SK-N-SH (cell line): ENCODE measurements around the gene APOM. TPM values are rescaled to one million over a fixed set of nuclear protein-coding genes. Genes with fewer than 3 reads are reported as not detected.

ENCODE experiments used
- CTCF ChIA-PET: fragments of 300-600, 350-600 bp; formaldehyde crosslinking; extraction: SDS; loops from one replicate; lab custom pipeline; 2021; lab: Yijun Ruan, JAX
- POLR2A ChIA-PET: fragments of 350-600 bp; sonication (Branson Sonifier 250); formaldehyde crosslinking; extraction: SDS; loops from one replicate; lab custom pipeline; 2020; ENCODE audit warnings: antibody characterized with exemption, inconsistent platforms; lab: Yijun Ruan, JAX
- DNase-seq: peaks from one replicate; pipeline ENCODE4 v3.0.0; 2012
- H2AFZ ChIP-seq: fragments of 200-600 bp; sonication (generic); 2 replicates; pipeline ENCODE4 v1.8.1; 2016; ENCODE audit warnings: antibody characterized with exemption, mild to moderate bottlenecking, low read depth
- H3F3A ChIP-seq: fragments of 200-600 bp; sonication (generic); replicated peaks from 2 replicates; pipeline ENCODE3; 2016; ENCODE audit warnings: antibody characterized with exemption, mild to moderate bottlenecking; ENCODE audit not compliant: insufficient read depth
- H3K27ac ChIP-seq, 2 experiments: fragments of 200-500 bp in 1 of 2; fragments of 200-600 bp in 1 of 2; sonication (Bioruptor generic) in 1 of 2; sonication (generic), shearing (Covaris generic) in 1 of 2; 2 replicates each; pipeline versions ENCODE4 v1.5.1 to v1.6.1; 2014 to 2016; ENCODE audit warnings: low read depth in 2 of 2, inconsistent platforms in 1 of 2, low read length in 1 of 2, mild to moderate bottlenecking in 1 of 2, mixed read lengths in 1 of 2
- H3K27me3 ChIP-seq: fragments of 200-600 bp; sonication (generic), shearing (Covaris generic); 2 replicates; pipeline ENCODE4 v1.6.1; 2016; ENCODE audit warnings: mixed run types; ENCODE audit not compliant: insufficient read depth
- H3K36me3 ChIP-seq, 2 experiments: fragments of 200-500 bp in 1 of 2; fragments of 200-600 bp in 1 of 2; sonication (Bioruptor generic) in 1 of 2; sonication (generic) in 1 of 2; replicated peaks in 1 of 2; 2 replicates each; pipeline versions ENCODE3 to v1.5.1; 2014 to 2016; ENCODE audit warnings: low read length in 1 of 2, mild to moderate bottlenecking in 1 of 2; ENCODE audit not compliant: insufficient read depth in 2 of 2, control insufficient read depth in 1 of 2
- H3K4me1 ChIP-seq, 2 experiments: fragments of 200-500 bp in 1 of 2; fragments of 200-600 bp in 1 of 2; sonication (Bioruptor generic) in 1 of 2; sonication (generic), shearing (Covaris generic) in 1 of 2; 2 replicates each; pipeline versions ENCODE4 v1.5.1 to v1.6.1; 2014 to 2016; ENCODE audit warnings: low read depth in 1 of 2, low read length in 1 of 2, mixed run types in 1 of 2; ENCODE audit not compliant: insufficient read depth in 2 of 2, control insufficient read depth in 1 of 2
- H3K4me2 ChIP-seq: fragments of 200-600 bp; sonication (generic), shearing (Covaris generic); 2 replicates; pipeline ENCODE4 v1.6.1; 2017; ENCODE audit warnings: mixed run types
- H3K4me3 ChIP-seq, 2 experiments: fragments of 200-500 bp in 1 of 2; fragments of 200-600 bp in 1 of 2; sonication (Bioruptor generic) in 1 of 2; sonication (generic), shearing (Covaris generic) in 1 of 2; 2 replicates each; pipeline versions ENCODE4 v1.5.1 to v1.8.1; 2014 to 2016; ENCODE audit warnings: low read depth in 2 of 2, inconsistent platforms in 1 of 2, low read length in 1 of 2, mild to moderate bottlenecking in 1 of 2, mixed read lengths in 1 of 2, moderate library complexity in 1 of 2
- H3K79me2 ChIP-seq: fragments of 200-600 bp; sonication (generic); 2 replicates; pipeline ENCODE4 v1.8.1; 2017; ENCODE audit warnings: mild to moderate bottlenecking; ENCODE audit not compliant: insufficient read depth
- H3K9ac ChIP-seq: fragments of 200-600 bp; sonication (generic); 2 replicates; pipeline ENCODE4 v1.6.1; 2017; ENCODE audit warnings: mixed run types
- H3K9me2 ChIP-seq: fragments of 200-600 bp; sonication (generic); 2 replicates; pipeline ENCODE4 v1.6.1; 2017; ENCODE audit warnings: mixed run types
- H3K9me3 ChIP-seq: fragments of 200-600 bp; sonication (generic); 2 replicates; pipeline ENCODE4 v1.6.1; 2017; ENCODE audit warnings: mixed run types, mild to moderate bottlenecking, moderate library complexity
- H4K20me1 ChIP-seq: fragments of 200-600 bp; sonication (generic); 2 replicates; pipeline ENCODE4 v1.6.1; 2017; ENCODE audit warnings: mild to moderate bottlenecking, mixed run types; ENCODE audit not compliant: insufficient read depth
- FOXJ3 ChIP-seq: sonication (generic); formaldehyde crosslinking; IDR thresholded peaks from 2 replicates; pipeline ENCODE4 v1.5.1; 2020; ENCODE audit warnings: mild to moderate bottlenecking, missing genetic modification reagents
- GABPA ChIP-seq: IDR thresholded peaks from 2 replicates; pipeline ENCODE4 v1.4.0; 2012; ENCODE audit warnings: low read depth, mild to moderate bottlenecking
- GATA2 ChIP-seq: sonication (generic); formaldehyde crosslinking; IDR thresholded peaks from 2 replicates; pipeline ENCODE4 v1.5.0; 2020; ENCODE audit warnings: mild to moderate bottlenecking, missing genetic modification reagents
- JUND ChIP-seq: IDR thresholded peaks from 2 replicates; pipeline ENCODE4 v1.4.0; 2012
- NRF1 ChIP-seq: IDR thresholded peaks from 2 replicates; pipeline ENCODE4 v1.6.1; 2012; ENCODE audit warnings: low read depth, mild to moderate bottlenecking, low read length
- PBX3 ChIP-seq: IDR thresholded peaks from 2 replicates; pipeline ENCODE4; 2012
- POLR2AphosphoS5 ChIP-seq: IDR thresholded peaks from 2 replicates; pipeline ENCODE4 v1.6.1; 2012; ENCODE audit warnings: low read depth, low read length
- RCOR1 ChIP-seq: fragments of 150-350 bp; IDR thresholded peaks from 2 replicates; pipeline ENCODE4 v1.6.1; 2017; ENCODE audit warnings: antibody characterized with exemption, low read length
- REST ChIP-seq: IDR thresholded peaks from 2 replicates; pipeline ENCODE4 v1.6.1; 2012; ENCODE audit warnings: mild to moderate bottlenecking, low read depth, low read length, moderate library complexity
- RFX5 ChIP-seq: IDR thresholded peaks from 2 replicates; pipeline ENCODE4 v1.6.1; 2012; ENCODE audit warnings: mild to moderate bottlenecking, improper control_type of control experiment, low read length
- RXRA ChIP-seq: IDR thresholded peaks from 2 replicates; pipeline ENCODE4 v1.4.0; 2012; ENCODE audit warnings: low read depth, mild to moderate bottlenecking, borderline replicate concordance
- SIN3A ChIP-seq: IDR thresholded peaks from 2 replicates; pipeline ENCODE4 v1.6.1; 2012; ENCODE audit warnings: low read depth, mild to moderate bottlenecking, low read length, moderate library complexity, borderline replicate concordance
- YY1 ChIP-seq: IDR thresholded peaks from 2 replicates; pipeline ENCODE4 v1.4.0; 2012; ENCODE audit warnings: low read depth, mild to moderate bottlenecking
- WGBS: methylation state at CpG from one replicate; pipeline ENCODE4 v1.1.6; 2017; ENCODE audit warnings: low lambda C conversion rate; 5-methylcytosine and 5-hydroxymethylcytosine counted together
- polyA plus RNA-seq, 3 experiments: library from polyadenylated mRNA; depleted of rRNA; stranded (reverse); fragments of >200 nt; gene quantifications; 2 replicates each; pipeline ENCODE4 v1.2.3, GENCODE V29; 2012
- TF ChIP-seq, protein P1 (sequence below): IDR thresholded peaks from 2 replicates; pipeline ENCODE4 v1.4.0; 2012; ENCODE audit warnings: low read depth, borderline replicate concordance

The APOM gene
- polyA plus RNA-seq, 1 of the 3 experiments (the other 2 are of a cell fraction): 6.8 TPM

GRCh38 chr6:31609519-31610406, 45.9 kb upstream of the APOM start:
- no peak overlapping the region for H3K4me2 ChIP-seq
- H3K36me3 ChIP-seq: no peaks in the 10 kb centered on the region
- no peak overlapping the region for H3K27ac ChIP-seq
- ChIA-PET CTCF (interaction anchor here (0.5 to 3.7 kb wide), 7 partner anchors 11 to 243 kb away, joined by 3 to 29 read pairs (median 3); partner anchors contain the start of genes ATP6V1G2, BAG6 and DDX39B), POLR2A (no interaction called here)
- H4K20me1 ChIP-seq: no peaks in the 10 kb centered on the region
- WGBS: 83% methylated on average over 8 of the region's 8 CpGs
- no peaks in the 10 kb centered on the region for H3F3A ChIP-seq
- H3K4me1 ChIP-seq: no peaks in the 10 kb centered on the region; a peak in 1 of 4 replicates
- no peaks in the 10 kb centered on the region for H3K9me3 ChIP-seq
- H3K9me2 ChIP-seq: no peaks in the 10 kb centered on the region
- H3K27me3 ChIP-seq: no peaks in the 10 kb centered on the region
- H3K9ac ChIP-seq: no peak overlapping the region
- no peak overlapping the region for H3K4me3 ChIP-seq
- TF ChIP-seq REST: no peak
- no peak for TF ChIP-seq RCOR1
- TF ChIP-seq JUND: no peak
- no peak for TF ChIP-seq RXRA
- no peak for TF ChIP-seq POLR2AphosphoS5
- no peak for TF ChIP-seq RFX5
- TF ChIP-seq, protein P1, sequence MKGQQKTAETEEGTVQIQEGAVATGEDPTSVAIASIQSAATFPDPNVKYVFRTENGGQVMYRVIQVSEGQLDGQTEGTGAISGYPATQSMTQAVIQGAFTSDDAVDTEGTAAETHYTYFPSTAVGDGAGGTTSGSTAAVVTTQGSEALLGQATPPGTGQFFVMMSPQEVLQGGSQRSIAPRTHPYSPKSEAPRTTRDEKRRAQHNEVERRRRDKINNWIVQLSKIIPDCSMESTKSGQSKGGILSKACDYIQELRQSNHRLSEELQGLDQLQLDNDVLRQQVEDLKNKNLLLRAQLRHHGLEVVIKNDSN: no peak
- TF ChIP-seq YY1: no peak
- no peak for TF ChIP-seq SIN3A
- TF ChIP-seq NRF1: no peak
- TF ChIP-seq PBX3: no peak
- no peak for TF ChIP-seq GATA2 (CRISPR knock-in tag)
- TF ChIP-seq GABPA: no peak
- no peak for TF ChIP-seq FOXJ3 (CRISPR knock-in tag)
- H3K79me2 ChIP-seq: no peaks in the 10 kb centered on the region
- H2AFZ ChIP-seq: no peak overlapping the region
- no peak for DNase-seq
